ENCODE results near the gene ENG. TPM values are rescaled to one million over a fixed set of nuclear protein-coding genes. Genes with fewer than 3 reads are reported as not detected.

ENG gene
- total and polyA plus RNA-seq, 12 donors, result 76.8 to 310 (median 142) TPM

DNA sequence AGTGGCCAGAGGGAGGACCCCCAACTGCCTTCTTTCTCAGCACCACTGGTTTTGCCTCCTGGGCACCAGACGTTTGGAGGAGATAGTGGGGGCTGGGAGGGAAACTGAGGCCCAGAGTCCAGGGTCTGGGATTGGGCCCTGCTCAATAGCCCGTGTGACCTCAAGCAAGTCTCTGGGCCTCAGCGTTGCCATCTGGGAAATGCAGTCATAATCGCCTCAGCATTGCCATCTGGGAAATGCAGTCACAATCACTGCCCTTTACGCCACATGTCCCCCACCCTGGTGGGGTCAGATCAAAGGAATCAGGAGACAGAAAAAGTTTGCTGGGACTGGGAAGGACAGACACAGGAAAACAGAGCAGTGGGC lies 77.6 kb downstream of the ENG start:
- TF ChIP-seq, protein P1, sequence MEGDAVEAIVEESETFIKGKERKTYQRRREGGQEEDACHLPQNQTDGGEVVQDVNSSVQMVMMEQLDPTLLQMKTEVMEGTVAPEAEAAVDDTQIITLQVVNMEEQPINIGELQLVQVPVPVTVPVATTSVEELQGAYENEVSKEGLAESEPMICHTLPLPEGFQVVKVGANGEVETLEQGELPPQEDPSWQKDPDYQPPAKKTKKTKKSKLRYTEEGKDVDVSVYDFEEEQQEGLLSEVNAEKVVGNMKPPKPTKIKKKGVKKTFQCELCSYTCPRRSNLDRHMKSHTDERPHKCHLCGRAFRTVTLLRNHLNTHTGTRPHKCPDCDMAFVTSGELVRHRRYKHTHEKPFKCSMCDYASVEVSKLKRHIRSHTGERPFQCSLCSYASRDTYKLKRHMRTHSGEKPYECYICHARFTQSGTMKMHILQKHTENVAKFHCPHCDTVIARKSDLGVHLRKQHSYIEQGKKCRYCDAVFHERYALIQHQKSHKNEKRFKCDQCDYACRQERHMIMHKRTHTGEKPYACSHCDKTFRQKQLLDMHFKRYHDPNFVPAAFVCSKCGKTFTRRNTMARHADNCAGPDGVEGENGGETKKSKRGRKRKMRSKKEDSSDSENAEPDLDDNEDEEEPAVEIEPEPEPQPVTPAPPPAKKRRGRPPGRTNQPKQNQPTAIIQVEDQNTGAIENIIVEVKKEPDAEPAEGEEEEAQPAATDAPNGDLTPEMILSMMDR (IDR thresholded peaks at IDR 0.05), result no peak
- Histone ChIP-seq H3K4me1 (peaks cover 3 to 63% (median 22%) of the 10 kb centered on the region in 9 donors), H3K27ac (peak overlapping the region in 6 of 10 donors; percentile 16 to 98 (median 78)), H3K27me3 (no peaks in the 10 kb centered on the region), H3K9me3 (no peaks in the 10 kb centered on the region), H3K36me3 (peaks cover 0 to 18% (median 0%) of the 10 kb centered on the region in 9 donors), H3K4me3 (peak overlapping the region in 9 of 10 donors; percentile 16 to 57 (median 43))
- no peak for ATAC-seq
- intact Hi-C loops (cut with DNase I), result no loop called here
- 66 to 69% methylated on average over 5 of the region's 5 CpGs for WGBS, 2 donors
- DNase-seq, result no peak

DNA sequence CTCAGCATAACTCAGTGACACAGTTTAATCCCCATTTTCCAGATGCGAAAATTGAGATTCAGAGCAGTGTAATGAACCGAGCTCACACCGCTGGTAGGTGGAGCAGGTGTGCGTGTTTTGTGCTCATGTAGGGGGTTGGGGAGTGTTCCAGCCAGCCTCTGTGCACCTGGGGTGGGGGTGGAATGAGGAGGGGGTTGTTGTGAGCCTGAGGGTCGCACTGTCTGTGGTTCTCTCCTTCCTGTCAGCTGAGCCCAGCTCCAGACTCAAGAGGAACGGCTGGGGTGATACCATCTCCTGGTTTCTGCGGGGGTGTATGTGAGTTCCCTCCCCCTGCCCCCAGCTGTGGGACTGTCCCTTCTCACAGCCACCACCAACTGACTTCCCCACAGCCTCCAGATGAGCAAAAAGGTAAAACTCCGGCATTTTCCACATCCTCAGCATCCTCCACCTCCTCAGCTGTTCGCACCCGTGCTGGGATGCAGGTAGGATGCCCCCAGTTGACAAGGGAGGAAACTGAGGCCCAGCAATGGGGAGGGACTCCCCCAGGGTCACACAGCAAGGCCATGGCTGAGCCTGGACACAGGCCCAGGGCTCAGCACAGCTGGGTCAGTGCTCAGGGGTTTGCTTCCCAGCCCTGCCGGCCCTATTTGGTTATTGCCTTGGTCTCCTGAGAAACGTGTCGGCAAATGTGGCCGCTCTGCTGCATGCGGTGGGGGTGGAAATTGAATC lies 78.1 kb downstream of the ENG start:
- peaks cover 3 to 63% (median 26%) of the 10 kb centered on the region in 9 donors for H3K4me1 ChIP-seq
- no peaks in the 10 kb centered on the region for H3K9me3 ChIP-seq
- TF ChIP-seq, protein P1 (IDR thresholded peaks at IDR 0.05), result no peak
- peak in 3 of 8 donors; percentile 16 to 30 (median 23) for ATAC-seq
- H3K27me3 ChIP-seq, result no peaks in the 10 kb centered on the region
- peaks cover 0 to 18% (median 0%) of the 10 kb centered on the region in 9 donors for H3K36me3 ChIP-seq
- H3K27ac ChIP-seq, result peak overlapping the region in 6 of 10 donors; percentile 10 to 98 (median 66)
- peak overlapping the region in 8 of 10 donors; percentile 21 to 57 (median 44) for H3K4me3 ChIP-seq
- intact Hi-C loops (cut with DNase I), result no loop called here
- DNase-seq, result no peak
- WGBS, 2 donors, result 63 to 68% methylated on average over 15 of the region's 15 CpGs

GRCh38 chr9:127773981-127774380 lies 80.5 kb downstream of the ENG start:
- 92 to 93% methylated on average over 10 of the region's 10 CpGs for WGBS, 2 donors
- Histone ChIP-seq H3K27ac (no peak overlapping the region), H3K4me3 (no peak overlapping the region), H3K27me3 (no peaks in the 10 kb centered on the region), H3K9me3 (no peaks in the 10 kb centered on the region), H3K4me1 (peaks cover 3 to 59% (median 23%) of the 10 kb centered on the region in 9 donors), H3K36me3 (peaks cover 0 to 18% (median 0%) of the 10 kb centered on the region in 9 donors)
- intact Hi-C loops (cut with DNase I), result no loop called here
- DNase-seq, result no peak
- no peak for ATAC-seq
- TF ChIP-seq, protein P1 (IDR thresholded peaks at IDR 0.05), result no peak

DNA sequence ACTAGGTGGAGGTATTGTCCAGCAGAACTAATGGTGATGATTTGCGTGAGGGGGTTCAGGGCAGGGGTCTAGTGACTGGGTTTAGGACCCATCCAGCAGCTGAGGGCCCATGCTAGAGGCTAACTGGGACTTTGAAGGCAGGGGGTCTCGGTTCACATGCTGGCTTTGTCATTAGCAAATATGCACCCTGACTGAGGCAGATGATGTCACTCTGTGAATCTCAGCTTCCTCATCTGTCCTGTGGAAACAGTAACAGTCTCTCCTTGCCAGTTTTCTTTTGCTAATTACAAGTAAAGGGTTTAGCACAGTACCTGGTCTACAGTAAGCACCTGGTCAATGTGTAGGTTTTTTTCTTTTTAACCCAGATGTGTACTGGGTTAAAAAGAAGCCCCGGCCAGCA lies 81.2 kb downstream of the ENG start:
- intact Hi-C loops (cut with DNase I), result no loop called here
- peaks cover under 1 to 59% (median 18%) of the 10 kb centered on the region in 9 donors for H3K4me1 ChIP-seq
- H3K36me3 ChIP-seq, result peaks cover 0 to 18% (median 0%) of the 10 kb centered on the region in 9 donors
- no peak overlapping the region for H3K4me3 ChIP-seq
- H3K27ac ChIP-seq, result no peak overlapping the region
- ATAC-seq, result no peak
- no peaks in the 10 kb centered on the region for H3K9me3 ChIP-seq
- 88 to 93% methylated on average over 3 of the region's 3 CpGs for WGBS, 2 donors
- no peak for DNase-seq
- H3K27me3 ChIP-seq, result no peaks in the 10 kb centered on the region
- TF ChIP-seq, protein P1 (IDR thresholded peaks at IDR 0.05), result no peak
